AG04450 (cell line): ENCODE data around the gene IPPK. TPM values are rescaled to one million over a fixed set of nuclear protein-coding genes. Genes with fewer than 3 reads are reported as not detected.

Source experiments
- CTCF ChIA-PET: fragments of 300-600, 350-600 bp; formaldehyde crosslinking; extraction: SDS; loops from one replicate; lab custom pipeline; 2022; ENCODE audit warnings: antibody characterized with exemption, inconsistent platforms; lab: Charles Lee
- POLR2A ChIA-PET: fragments of 350-600 bp; formaldehyde crosslinking; extraction: SDS; loops from one replicate; lab custom pipeline; 2021; ENCODE audit warnings: antibody characterized with exemption, inconsistent platforms; lab: Yijun Ruan, JAX
- DNase-seq: peaks from one replicate; pipeline ENCODE4 v3.0.0-alpha.2; 2011; ENCODE audit warnings: low read depth, low spot score
- H3K27ac ChIP-seq: one replicate; pipeline ENCODE4 v1.5.1; 2012; ENCODE audit warnings: low read depth, low read length, control low read depth
- H3K27me3 ChIP-seq: one replicate; pipeline ENCODE4 v1.6.0; 2012; ENCODE audit warnings: low read length; ENCODE audit not compliant: control insufficient read depth, insufficient read depth
- H3K4me3 ChIP-seq: 2 replicates; pipeline ENCODE4 v1.5.1; 2011; ENCODE audit warnings: mild to moderate bottlenecking, low read depth, low read length, control low read depth
- H3K9me3 ChIP-seq: 2 replicates; pipeline ENCODE4 v1.5.1; 2012; ENCODE audit warnings: low read length; ENCODE audit not compliant: control insufficient read depth, insufficient read depth
- polyA plus RNA-seq: library from polyadenylated mRNA; depleted of rRNA; stranded (reverse); fragments of >200 nt; gene quantifications from 2 replicates; pipeline ENCODE4 v1.2.3, GENCODE V29; 2011
- TF ChIP-seq, protein P1 (sequence below): IDR thresholded peaks from 2 replicates; pipeline ENCODE4 v1.5.1; 2011; ENCODE audit warnings: low read depth, low read length, control low read depth, inconsistent platforms

Gene IPPK
- polyA plus RNA-seq, 1 experiment: 15.1 TPM

DNA sequence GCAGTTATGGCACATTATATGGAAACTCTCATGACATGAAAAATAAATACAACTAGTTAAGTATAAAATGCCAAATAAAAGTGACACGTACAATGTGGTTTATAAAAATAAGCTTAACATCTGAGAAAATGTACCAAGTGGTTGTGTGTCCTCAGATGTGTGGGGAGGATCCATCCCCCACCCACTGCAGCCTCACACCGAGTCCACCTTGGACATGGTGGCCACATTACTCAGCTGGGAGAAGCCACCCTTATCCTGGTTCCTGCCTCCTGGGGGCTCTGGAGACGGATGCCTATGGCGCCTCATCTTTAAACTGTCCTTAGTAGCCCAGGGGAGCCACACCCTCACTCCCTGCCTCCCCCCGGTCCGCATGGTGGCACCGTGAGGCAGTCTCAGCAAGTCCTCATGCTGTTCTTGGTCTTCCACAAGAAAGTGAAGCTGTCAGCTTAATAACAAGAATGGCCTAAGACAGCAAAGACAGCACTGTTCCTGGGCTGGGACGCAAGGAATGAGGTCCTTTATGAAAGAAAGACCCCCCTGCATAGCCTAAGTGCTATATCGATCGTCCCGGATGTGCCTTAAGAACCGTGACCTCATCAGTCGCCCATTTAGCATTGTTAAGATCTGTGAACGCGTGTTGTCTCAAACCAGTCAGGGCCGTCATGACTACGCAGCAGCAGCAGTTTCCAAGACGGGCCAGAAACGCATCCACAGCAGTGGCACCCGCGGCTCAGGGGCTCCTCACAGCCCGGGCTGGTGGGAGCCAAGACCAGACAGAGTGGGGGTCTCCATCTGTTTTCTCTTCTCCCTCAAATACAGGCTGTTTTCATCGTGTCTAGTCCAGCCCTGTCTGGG, 56.4 kb downstream of the IPPK start:
- H3K9me3 ChIP-seq: no peaks in the 10 kb centered on the region; the same call in 1 of the 2 replicates
- H3K4me3 ChIP-seq: no peak overlapping the region
- ChIA-PET CTCF (no interaction called here), POLR2A (no interaction called here)
- no peaks in the 10 kb centered on the region for H3K27me3 ChIP-seq
- no peak overlapping the region for H3K27ac ChIP-seq
- DNase-seq: no peak
- TF ChIP-seq, protein P1, sequence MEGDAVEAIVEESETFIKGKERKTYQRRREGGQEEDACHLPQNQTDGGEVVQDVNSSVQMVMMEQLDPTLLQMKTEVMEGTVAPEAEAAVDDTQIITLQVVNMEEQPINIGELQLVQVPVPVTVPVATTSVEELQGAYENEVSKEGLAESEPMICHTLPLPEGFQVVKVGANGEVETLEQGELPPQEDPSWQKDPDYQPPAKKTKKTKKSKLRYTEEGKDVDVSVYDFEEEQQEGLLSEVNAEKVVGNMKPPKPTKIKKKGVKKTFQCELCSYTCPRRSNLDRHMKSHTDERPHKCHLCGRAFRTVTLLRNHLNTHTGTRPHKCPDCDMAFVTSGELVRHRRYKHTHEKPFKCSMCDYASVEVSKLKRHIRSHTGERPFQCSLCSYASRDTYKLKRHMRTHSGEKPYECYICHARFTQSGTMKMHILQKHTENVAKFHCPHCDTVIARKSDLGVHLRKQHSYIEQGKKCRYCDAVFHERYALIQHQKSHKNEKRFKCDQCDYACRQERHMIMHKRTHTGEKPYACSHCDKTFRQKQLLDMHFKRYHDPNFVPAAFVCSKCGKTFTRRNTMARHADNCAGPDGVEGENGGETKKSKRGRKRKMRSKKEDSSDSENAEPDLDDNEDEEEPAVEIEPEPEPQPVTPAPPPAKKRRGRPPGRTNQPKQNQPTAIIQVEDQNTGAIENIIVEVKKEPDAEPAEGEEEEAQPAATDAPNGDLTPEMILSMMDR: no peak

DNA sequence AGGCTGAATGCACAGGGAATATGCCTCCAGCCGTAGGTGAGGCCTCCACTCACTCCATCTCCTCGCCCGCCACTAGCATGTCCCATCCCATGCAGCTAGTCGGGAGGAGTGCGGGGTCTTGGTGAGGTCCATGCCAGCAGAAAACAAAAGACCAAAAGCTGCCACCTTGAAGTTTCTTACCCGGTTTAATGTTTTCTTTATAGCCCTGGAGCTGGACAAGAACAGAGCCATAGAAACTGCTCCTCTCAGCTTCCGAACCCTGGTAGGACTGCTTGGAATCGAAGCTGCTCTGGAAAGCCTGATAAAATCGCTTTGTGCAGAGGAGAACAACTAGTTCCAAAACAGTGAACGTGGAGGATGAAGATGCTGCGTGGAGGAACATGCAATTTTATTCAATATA, 57.1 kb downstream of the IPPK start:
- Histone ChIP-seq H3K27ac (no peak overlapping the region), H3K9me3 (no peaks in the 10 kb centered on the region; the same call in 1 of the 2 replicates), H3K27me3 (no peaks in the 10 kb centered on the region), H3K4me3 (no peak overlapping the region)
- CTCF ChIA-PET: no interaction called here
- POLR2A ChIA-PET: no interaction called here
- TF ChIP-seq, protein P1: no peak
- no peak for DNase-seq

DNA sequence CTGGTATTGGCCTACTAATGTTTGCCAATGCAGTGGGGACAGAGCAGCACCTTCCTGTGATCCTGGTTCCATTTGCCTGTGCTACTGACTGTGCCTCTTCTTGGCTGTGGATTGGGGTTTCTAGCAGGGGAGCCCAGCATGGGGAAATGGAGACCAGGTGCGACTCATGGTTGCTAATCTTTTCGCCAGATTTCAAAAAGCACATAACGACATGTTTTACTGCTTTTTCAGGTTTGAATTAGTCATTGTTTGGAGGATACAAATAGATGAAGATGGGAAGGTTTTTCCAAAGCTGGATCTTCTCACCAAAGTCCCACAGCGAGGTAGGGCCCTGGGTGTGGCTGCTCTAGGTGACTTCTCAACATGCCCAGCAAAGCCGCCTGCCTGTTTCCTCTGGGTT, 57.6 kb downstream of the IPPK start:
- no peak overlapping the region for H3K4me3 ChIP-seq
- CTCF ChIA-PET: no interaction called here
- DNase-seq: no peak
- no peaks in the 10 kb centered on the region; the same call in 1 of the 2 replicates for H3K9me3 ChIP-seq
- POLR2A ChIA-PET: no interaction called here
- TF ChIP-seq, protein P1: no peak
- H3K27me3 ChIP-seq: no peaks in the 10 kb centered on the region
- H3K27ac ChIP-seq: no peak overlapping the region

DNA sequence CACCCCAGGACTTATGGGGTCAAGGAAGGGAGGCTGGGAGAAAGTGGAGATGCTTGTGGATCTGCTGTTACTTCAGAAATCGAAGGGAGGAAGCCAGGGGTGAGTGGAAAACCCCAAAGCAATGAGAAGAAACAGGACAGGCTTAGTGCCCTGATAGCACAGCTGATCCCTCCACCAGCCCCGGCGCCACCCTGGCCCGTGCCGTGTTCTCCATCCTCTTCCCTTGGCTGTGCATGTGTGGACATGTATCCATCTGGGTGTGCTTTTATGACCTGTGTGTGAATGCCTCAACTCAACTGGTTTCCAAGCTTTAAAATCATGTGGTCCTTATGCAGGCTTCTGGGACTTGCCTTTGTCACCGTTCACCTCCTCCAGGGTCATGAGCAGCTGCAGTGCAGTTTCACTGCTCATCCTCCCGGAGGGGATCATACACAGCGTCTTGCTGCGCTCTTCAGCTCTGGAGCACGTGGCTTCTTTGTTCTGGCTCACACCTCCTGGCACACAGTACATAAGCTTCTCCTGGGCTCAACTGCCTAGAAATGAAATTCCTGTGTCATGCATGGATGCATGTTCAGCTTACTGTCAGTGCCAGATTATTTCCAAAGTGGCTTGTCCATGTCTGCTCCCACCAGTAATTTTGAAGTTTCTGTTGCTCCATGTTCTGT, 58.2 kb downstream of the IPPK start:
- Histone ChIP-seq H3K27me3 (no peaks in the 10 kb centered on the region), H3K27ac (no peak overlapping the region), H3K4me3 (no peak overlapping the region), H3K9me3 (no peaks in the 10 kb centered on the region; the same call in 1 of the 2 replicates)
- ChIA-PET POLR2A (no interaction called here), CTCF (no interaction called here)
- DNase-seq: no peak
- TF ChIP-seq, protein P1: no peak
